Thyroid gland (tissue), 4 donors: ENCODE data around the gene CARD14. TPM values are rescaled to one million over a fixed set of nuclear protein-coding genes. Genes with fewer than 3 reads are reported as not detected.

Experiments used
- DNase-seq, 2 donors: peaks; one replicate each; pipeline ENCODE4 v3.0.0-alpha.2; 2019
- H3K27ac ChIP-seq, 3 donors: fragments of 200-600 bp; sonication (generic); 1 replicate in 2 of 3; 2 replicates in 1 of 3; pipeline ENCODE4 v1.5.1; 2016 to 2019; ENCODE audit warnings: mild to moderate bottlenecking in 1 of 3, moderate library complexity in 1 of 3
- H3K27me3 ChIP-seq: fragments of 200-600 bp; sonication (generic); one replicate; pipeline ENCODE4 v1.5.1; 2019
- H3K36me3 ChIP-seq, 2 donors: fragments of 200-600 bp; sonication (generic); one replicate each; pipeline ENCODE4 v1.5.1; 2016 to 2019
- H3K4me1 ChIP-seq, 2 donors: fragments of 200-600 bp; sonication (generic); one replicate each; pipeline ENCODE4 v1.5.1; 2017 to 2019
- H3K4me3 ChIP-seq, 3 donors: fragments of 200-600 bp; sonication (generic); replicated peaks in 1 of 3; 1 replicate in 2 of 3; 2 replicates in 1 of 3; pipeline ENCODE4 v1.5.1; 2016; ENCODE audit warnings: mild to moderate bottlenecking in 1 of 3
- H3K9me3 ChIP-seq: fragments of 200-600 bp; sonication (generic); one replicate; pipeline ENCODE4 v1.5.1; 2017
- POLR2A ChIP-seq, 2 donors: fragments of 450-650 bp; IDR thresholded peaks; one replicate each; pipeline ENCODE4 v1.6.1; 2017; ENCODE audit warnings: antibody characterized with exemption in 2 of 2, mild to moderate bottlenecking in 2 of 2, moderate library complexity in 1 of 2
- WGBS, 2 donors: methylation state at CpG; one replicate each; pipeline ENCODE4 v1.1.5; 2017; 5-methylcytosine and 5-hydroxymethylcytosine counted together
- intact Hi-C: fragments of 100-400 bp; cut with DNase I; formaldehyde crosslinking; loops from one replicate; pipeline ENCODE4 v1.15.1; 2023
- total RNA-seq, 4 donors: library from RNA; depleted of rRNA; stranded (reverse); fragments of >200 nt; gene quantifications; one replicate each; pipeline ENCODE4 v1.2.3, GENCODE V29; 2016
- TF ChIP-seq, protein P1 (sequence below), 6 experiments: fragments of 200-600 bp in 3 of 6; fragments of 450-650 bp in 3 of 6; sonication (generic) in 3 of 6; IDR thresholded peaks; one replicate each; pipeline ENCODE4 v1.5.1; 2016 to 2019; ENCODE audit warnings: antibody characterized with exemption in 6 of 6, mild to moderate bottlenecking in 2 of 6, inconsistent platforms in 1 of 6, moderate library complexity in 1 of 6

The CARD14 gene
- total RNA-seq, 4 donors from 2014 or later = 0.34 to 3.9 TPM; not detected in 2

DNA sequence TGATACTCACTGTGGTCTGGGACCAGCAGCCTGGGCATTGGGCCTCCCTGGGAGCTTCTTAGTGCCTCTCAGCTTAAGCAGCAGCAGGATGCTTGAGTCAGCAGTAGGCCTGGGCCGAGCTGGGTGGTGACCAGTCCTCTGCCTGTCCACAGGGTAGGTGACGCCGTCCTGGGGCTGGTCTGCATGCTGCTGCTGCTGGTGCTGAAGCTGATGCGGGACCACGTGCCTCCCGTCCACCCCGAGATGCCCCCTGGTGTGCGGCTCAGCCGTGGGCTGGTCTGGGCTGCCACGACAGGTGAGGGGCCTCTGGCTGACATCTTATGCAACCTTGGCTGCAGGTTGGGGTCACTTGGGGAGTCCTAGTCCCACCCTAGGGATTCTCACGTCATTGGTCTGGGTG lies 57.8 kb downstream of the CARD14 start:
- Histone ChIP-seq H3K4me3 (no peak overlapping the region), H3K27me3 (no peaks in the 10 kb centered on the region), H3K36me3 (peaks cover 14 to 17% of the 10 kb centered on the region in 2 donors), H3K9me3 (no peaks in the 10 kb centered on the region), H3K27ac (no peak overlapping the region), H3K4me1 (peaks cover 0 to 1% of the 10 kb centered on the region in 2 donors)
- no peak for DNase-seq
- intact Hi-C loops = no loop called here
- TF ChIP-seq, protein P1, sequence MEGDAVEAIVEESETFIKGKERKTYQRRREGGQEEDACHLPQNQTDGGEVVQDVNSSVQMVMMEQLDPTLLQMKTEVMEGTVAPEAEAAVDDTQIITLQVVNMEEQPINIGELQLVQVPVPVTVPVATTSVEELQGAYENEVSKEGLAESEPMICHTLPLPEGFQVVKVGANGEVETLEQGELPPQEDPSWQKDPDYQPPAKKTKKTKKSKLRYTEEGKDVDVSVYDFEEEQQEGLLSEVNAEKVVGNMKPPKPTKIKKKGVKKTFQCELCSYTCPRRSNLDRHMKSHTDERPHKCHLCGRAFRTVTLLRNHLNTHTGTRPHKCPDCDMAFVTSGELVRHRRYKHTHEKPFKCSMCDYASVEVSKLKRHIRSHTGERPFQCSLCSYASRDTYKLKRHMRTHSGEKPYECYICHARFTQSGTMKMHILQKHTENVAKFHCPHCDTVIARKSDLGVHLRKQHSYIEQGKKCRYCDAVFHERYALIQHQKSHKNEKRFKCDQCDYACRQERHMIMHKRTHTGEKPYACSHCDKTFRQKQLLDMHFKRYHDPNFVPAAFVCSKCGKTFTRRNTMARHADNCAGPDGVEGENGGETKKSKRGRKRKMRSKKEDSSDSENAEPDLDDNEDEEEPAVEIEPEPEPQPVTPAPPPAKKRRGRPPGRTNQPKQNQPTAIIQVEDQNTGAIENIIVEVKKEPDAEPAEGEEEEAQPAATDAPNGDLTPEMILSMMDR (IDR thresholded peaks at IDR 0.05) = no peak
- TF ChIP-seq POLR2A (IDR thresholded peaks at IDR 0.05) = no peak
- WGBS, 2 donors = 97% methylated on average over 10 to 11 of the region's 11 CpGs

DNA sequence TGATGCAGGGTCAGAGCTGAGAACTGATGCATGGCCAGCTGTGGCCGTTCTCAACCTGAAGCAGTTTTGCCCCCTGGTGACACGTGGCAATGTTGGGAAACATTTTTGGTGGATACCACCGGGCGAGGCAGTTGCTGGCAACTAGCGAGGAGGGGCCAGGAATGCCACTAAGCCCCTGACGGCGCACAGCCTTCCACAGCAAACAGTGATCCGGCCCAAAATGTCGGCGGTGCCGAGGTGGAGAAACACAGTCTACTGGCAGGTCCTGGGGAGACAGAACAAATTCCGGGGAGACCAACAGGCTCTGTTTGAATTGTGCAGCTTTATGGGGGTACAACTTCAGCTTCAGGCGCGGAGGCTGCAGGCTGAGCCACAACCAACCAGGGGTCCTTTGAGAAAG lies 58.6 kb downstream of the CARD14 start:
- 89 to 93% methylated on average over 14 of the region's 14 CpGs for WGBS, 2 donors

DNA sequence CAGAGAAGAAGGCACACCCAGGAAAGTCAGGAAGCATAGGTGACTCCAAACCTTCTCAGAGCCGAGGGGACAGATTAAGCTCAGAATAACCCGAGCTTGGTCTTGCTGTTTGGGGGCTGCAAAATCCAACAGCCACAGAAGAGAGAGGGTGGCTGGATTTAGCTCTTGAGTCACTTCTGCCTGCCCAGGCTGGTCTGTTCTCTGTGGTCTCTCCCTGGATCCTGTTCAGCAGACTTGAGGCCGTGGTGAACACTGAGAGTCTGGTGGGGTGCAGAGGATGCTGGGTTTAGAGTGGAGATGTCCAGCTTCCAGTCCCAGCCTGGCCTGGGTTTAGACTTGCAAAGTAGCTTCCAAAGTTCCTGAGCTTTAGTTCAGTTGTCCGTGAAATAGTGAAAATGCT lies 59.2 kb downstream of the CARD14 start:
- DNase-seq = no peak
- Histone ChIP-seq H3K27me3 (no peaks in the 10 kb centered on the region), H3K9me3 (no peaks in the 10 kb centered on the region), H3K4me1 (no peaks in the 10 kb centered on the region), H3K27ac (no peak overlapping the region), H3K4me3 (no peak overlapping the region), H3K36me3 (peaks cover 21 to 25% of the 10 kb centered on the region in 2 donors)
- TF ChIP-seq POLR2A (IDR thresholded peaks at IDR 0.05) = no peak
- TF ChIP-seq, protein P1 (IDR thresholded peaks at IDR 0.05) = no peak
- 89 to 92% methylated on average over 4 of the region's 4 CpGs for WGBS, 2 donors
- intact Hi-C loops = no loop called here

More for the DNA sequence above, 58.6 kb downstream of the CARD14 start:
- Histone ChIP-seq H3K27me3 (no peaks in the 10 kb centered on the region), H3K4me3 (no peak overlapping the region), H3K4me1 (no peaks in the 10 kb centered on the region), H3K9me3 (no peaks in the 10 kb centered on the region), H3K36me3 (peaks cover 21 to 25% of the 10 kb centered on the region in 2 donors), H3K27ac (no peak overlapping the region)
- intact Hi-C loops = no loop called here
- no peak for DNase-seq
- TF ChIP-seq, protein P1 (IDR thresholded peaks at IDR 0.05) = no peak
- TF ChIP-seq POLR2A (IDR thresholded peaks at IDR 0.05) = no peak

DNA sequence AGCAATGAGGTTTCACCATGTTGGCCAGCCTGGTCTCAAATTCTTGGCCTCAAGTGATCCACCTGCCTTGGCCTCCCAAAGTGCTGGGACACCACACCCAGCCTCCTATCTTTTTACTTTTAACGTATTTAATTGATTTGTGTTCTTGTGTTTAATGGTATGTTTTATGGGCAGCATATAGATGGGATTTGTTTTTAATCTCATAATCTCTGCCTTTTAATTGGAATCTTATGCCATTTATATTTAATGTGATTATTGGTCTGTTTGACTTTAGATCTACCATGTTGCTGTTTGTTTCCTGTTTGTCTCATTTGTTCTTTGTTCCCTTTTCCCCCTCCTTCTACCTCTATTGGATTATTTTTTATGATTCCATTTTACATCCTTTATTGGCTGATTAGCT lies 62.6 kb downstream of the CARD14 start:
- Histone ChIP-seq H3K36me3 (peaks cover 36 to 39% of the 10 kb centered on the region in 2 donors), H3K27ac (no peak overlapping the region), H3K4me3 (no peak overlapping the region), H3K27me3 (no peaks in the 10 kb centered on the region), H3K4me1 (no peaks in the 10 kb centered on the region), H3K9me3 (no peaks in the 10 kb centered on the region)
- intact Hi-C loops = no loop called here
- TF ChIP-seq, protein P1 (IDR thresholded peaks at IDR 0.05) = no peak
- TF ChIP-seq POLR2A (IDR thresholded peaks at IDR 0.05) = no peak
- 97 to 98% methylated on average over 1 of the region's 1 CpG for WGBS, 2 donors
- DNase-seq = no peak

DNA sequence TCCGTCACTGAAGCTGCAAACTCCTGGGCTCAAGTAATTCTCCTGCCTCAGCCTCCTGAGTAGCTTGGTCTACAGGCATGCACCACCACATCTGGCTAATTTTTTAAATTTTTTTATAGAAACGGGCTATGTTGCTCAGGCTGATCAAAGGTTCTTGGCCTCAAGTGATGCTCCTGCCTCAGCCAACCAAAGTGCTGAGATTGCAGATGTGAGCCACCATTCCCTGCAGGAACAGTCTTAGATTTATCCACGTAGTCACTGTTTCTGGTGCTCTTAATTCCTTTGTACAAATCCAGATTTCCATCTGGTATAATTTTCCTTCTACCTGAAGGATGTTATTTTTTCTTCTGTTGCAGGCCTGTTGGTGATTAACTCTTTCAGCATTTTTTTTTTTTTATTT lies 63.4 kb downstream of the CARD14 start:
- no peak for DNase-seq
- Histone ChIP-seq H3K4me1 (no peaks in the 10 kb centered on the region), H3K27me3 (no peaks in the 10 kb centered on the region), H3K36me3 (peaks cover 36 to 39% of the 10 kb centered on the region in 2 donors), H3K4me3 (no peak overlapping the region), H3K27ac (no peak overlapping the region), H3K9me3 (no peaks in the 10 kb centered on the region)
- TF ChIP-seq POLR2A (IDR thresholded peaks at IDR 0.05) = no peak
- TF ChIP-seq, protein P1 (IDR thresholded peaks at IDR 0.05) = no peak
- WGBS, 2 donors = 92 to 98% methylated on average over 3 of the region's 3 CpGs
- intact Hi-C loops = no loop called here
